ENCODE results near the gene FHIT.

FHIT gene

GRCh38 chr3:61111825-61112224 lies 139.4 kb downstream of the FHIT start:
- no peak for DNase-seq (ENCODE audit: low read depth)
- H3K4me3 ChIP-seq (ENCODE audit: low read depth, low read length): no peak overlapping the region
- TF ChIP-seq CTCF (conservative IDR thresholded peaks at IDR 0.05; ENCODE audit: low read depth, low read length): no peak

- no peak overlapping the region for H3K4me3 ChIP-seq (ENCODE audit: low read depth, low read length)
- no peak for TF ChIP-seq CTCF (conservative IDR thresholded peaks at IDR 0.05; ENCODE audit: low read depth, low read length)
- no peak for DNase-seq (ENCODE audit: low read depth)
Observed at GRCh38 chr3:61110576-61110975, 140.7 kb downstream of the FHIT start.

GRCh38 chr3:61108247-61109019 lies 142.8 kb downstream of the FHIT start:
- no peak for DNase-seq (ENCODE audit: low read depth)
- no peak overlapping the region for H3K4me3 ChIP-seq (ENCODE audit: low read depth, low read length)
- no peak for TF ChIP-seq CTCF (conservative IDR thresholded peaks at IDR 0.05; ENCODE audit: low read depth, low read length)

GRCh38 chr3:61094608-61095007 lies 156.6 kb downstream of the FHIT start:
- no peak for DNase-seq (ENCODE audit: low read depth)
- no peak overlapping the region for H3K4me3 ChIP-seq (ENCODE audit: low read depth, low read length)
- no peak for TF ChIP-seq CTCF (conservative IDR thresholded peaks at IDR 0.05; ENCODE audit: low read depth, low read length)

GRCh38 chr3:61093364-61093763 lies 157.9 kb downstream of the FHIT start:
- TF ChIP-seq CTCF (conservative IDR thresholded peaks at IDR 0.05; ENCODE audit: low read depth, low read length): no peak
- DNase-seq (ENCODE audit: low read depth): no peak
- no peak overlapping the region for H3K4me3 ChIP-seq (ENCODE audit: low read depth, low read length)

GRCh38 chr3:61092870-61093269 lies 158.4 kb downstream of the FHIT start:
- no peak overlapping the region for H3K4me3 ChIP-seq (ENCODE audit: low read depth, low read length)
- DNase-seq (ENCODE audit: low read depth): no peak
- no peak for TF ChIP-seq CTCF (conservative IDR thresholded peaks at IDR 0.05; ENCODE audit: low read depth, low read length)
